Nephron progenitor cell (in vitro differentiated cells): ENCODE results near the gene ZDHHC8.

ENCODE experiments used
- DNase-seq: peaks from one replicate; pipeline ENCODE4 v3.0.0; 2021
- H3K27ac Mint-ChIP-seq: 2 replicates; pipeline ENCODE4 v1.8.0; 2021; ENCODE audit warnings: mild to moderate bottlenecking, moderate library complexity, mixed read lengths
- H3K27me3 Mint-ChIP-seq: 2 replicates; pipeline ENCODE4 v1.8.0; 2021; ENCODE audit warnings: mild to moderate bottlenecking, low read depth, mixed read lengths; ENCODE audit not compliant: poor library complexity
- H3K36me3 Mint-ChIP-seq: 2 replicates; pipeline ENCODE4 v1.8.0; 2021; ENCODE audit warnings: low read depth, mixed read lengths
- H3K4me1 Mint-ChIP-seq: 2 replicates; pipeline ENCODE4 v1.8.0; 2021; ENCODE audit warnings: mixed read lengths
- H3K4me3 Mint-ChIP-seq: 2 replicates; pipeline ENCODE4 v1.8.0; 2021; ENCODE audit warnings: mild to moderate bottlenecking, moderate library complexity, mixed read lengths
- H3K9me3 Mint-ChIP-seq: 2 replicates; pipeline ENCODE4 v1.8.0; 2021; ENCODE audit warnings: mild to moderate bottlenecking, moderate library complexity, mixed read lengths
- TF ChIP-seq, protein P1 (sequence below): fragments of 200-600 bp; sonication (generic); IDR thresholded peaks from 2 replicates; pipeline ENCODE4 v1.5.0; 2021; ENCODE audit warnings: antibody characterized with exemption

Gene ZDHHC8

DNA sequence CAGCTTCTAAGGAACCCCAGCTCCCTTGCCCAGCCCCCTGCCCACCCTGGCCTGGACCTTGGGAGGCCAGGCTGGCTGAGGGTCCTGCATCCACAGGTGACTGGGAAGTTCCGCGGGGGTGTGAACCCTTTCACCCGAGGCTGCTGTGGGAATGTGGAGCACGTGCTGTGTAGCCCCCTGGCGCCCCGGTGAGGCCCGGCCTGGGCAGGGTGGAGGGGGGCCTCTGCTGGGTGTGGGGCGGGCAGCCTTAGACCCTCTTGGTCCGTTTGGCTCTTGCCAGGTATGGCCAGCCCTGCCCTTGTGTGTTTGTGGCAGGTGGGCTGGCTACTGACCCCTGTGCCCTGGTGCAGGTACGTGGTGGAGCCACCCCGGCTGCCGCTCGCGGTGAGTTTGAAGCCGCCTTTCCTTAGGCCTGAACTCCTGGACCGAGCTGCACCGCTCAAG is 8.9 kb downstream of the ZDHHC8 start:
- no peak overlapping the region for H3K4me3 Mint-ChIP-seq
- TF ChIP-seq, protein P1, sequence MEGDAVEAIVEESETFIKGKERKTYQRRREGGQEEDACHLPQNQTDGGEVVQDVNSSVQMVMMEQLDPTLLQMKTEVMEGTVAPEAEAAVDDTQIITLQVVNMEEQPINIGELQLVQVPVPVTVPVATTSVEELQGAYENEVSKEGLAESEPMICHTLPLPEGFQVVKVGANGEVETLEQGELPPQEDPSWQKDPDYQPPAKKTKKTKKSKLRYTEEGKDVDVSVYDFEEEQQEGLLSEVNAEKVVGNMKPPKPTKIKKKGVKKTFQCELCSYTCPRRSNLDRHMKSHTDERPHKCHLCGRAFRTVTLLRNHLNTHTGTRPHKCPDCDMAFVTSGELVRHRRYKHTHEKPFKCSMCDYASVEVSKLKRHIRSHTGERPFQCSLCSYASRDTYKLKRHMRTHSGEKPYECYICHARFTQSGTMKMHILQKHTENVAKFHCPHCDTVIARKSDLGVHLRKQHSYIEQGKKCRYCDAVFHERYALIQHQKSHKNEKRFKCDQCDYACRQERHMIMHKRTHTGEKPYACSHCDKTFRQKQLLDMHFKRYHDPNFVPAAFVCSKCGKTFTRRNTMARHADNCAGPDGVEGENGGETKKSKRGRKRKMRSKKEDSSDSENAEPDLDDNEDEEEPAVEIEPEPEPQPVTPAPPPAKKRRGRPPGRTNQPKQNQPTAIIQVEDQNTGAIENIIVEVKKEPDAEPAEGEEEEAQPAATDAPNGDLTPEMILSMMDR = no peak
- H3K27ac Mint-ChIP-seq = no peak overlapping the region
- H3K36me3 Mint-ChIP-seq = no peaks in the 10 kb centered on the region
- no peak for DNase-seq
- no peaks in the 10 kb centered on the region for H3K9me3 Mint-ChIP-seq
- H3K27me3 Mint-ChIP-seq = no peaks in the 10 kb centered on the region
- no peaks in the 10 kb centered on the region for H3K4me1 Mint-ChIP-seq

DNA sequence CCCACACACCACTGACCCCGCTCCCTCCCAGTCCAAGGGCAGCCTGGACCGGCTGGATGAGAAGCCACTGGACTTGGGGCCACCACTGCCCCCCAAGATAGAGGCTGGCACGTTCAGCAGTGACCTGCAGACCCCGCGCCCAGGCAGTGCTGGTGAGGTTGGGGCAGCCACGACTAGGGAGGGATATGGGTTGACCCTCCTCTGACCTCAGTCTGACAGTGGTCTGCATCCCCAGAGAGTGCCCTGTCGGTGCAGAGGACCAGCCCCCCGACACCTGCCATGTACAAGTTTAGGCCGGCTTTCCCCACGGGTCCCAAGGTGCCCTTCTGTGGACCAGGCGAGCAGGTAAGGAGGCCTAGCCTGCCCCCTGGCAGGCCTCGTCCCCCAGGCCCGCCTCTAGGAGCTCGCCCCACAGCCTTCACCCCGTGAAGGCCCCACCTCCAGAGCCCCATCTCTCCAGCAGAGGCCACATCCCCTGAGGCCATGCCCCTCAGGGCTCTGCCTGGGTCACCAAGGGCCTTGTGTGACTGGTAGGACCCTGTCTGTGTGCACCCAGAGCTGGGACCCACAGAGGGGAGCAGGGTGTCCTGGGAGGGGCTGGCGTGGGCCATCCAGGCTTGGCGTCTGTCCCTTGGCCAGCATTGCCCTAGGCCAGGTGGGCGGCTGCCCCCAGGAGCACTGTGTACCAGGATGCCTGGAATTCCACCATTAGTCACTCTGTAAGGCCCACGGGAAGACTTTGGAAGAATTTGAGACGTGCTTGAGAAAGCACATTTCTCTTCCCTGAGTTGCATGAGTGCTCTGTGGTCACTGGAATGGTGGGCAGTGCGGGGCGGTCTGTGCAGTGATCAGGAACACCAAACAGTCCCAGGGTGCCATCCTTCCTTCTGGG is 9.8 kb downstream of the ZDHHC8 start:
- Mint-ChIP-seq H3K27me3 (no peaks in the 10 kb centered on the region), H3K4me1 (peaks cover 2% of the 10 kb centered on the region), H3K36me3 (no peaks in the 10 kb centered on the region), H3K9me3 (no peaks in the 10 kb centered on the region), H3K4me3 (no peak overlapping the region), H3K27ac (no peak overlapping the region)
- DNase-seq = no peak
- TF ChIP-seq, protein P1 = no peak

DNA sequence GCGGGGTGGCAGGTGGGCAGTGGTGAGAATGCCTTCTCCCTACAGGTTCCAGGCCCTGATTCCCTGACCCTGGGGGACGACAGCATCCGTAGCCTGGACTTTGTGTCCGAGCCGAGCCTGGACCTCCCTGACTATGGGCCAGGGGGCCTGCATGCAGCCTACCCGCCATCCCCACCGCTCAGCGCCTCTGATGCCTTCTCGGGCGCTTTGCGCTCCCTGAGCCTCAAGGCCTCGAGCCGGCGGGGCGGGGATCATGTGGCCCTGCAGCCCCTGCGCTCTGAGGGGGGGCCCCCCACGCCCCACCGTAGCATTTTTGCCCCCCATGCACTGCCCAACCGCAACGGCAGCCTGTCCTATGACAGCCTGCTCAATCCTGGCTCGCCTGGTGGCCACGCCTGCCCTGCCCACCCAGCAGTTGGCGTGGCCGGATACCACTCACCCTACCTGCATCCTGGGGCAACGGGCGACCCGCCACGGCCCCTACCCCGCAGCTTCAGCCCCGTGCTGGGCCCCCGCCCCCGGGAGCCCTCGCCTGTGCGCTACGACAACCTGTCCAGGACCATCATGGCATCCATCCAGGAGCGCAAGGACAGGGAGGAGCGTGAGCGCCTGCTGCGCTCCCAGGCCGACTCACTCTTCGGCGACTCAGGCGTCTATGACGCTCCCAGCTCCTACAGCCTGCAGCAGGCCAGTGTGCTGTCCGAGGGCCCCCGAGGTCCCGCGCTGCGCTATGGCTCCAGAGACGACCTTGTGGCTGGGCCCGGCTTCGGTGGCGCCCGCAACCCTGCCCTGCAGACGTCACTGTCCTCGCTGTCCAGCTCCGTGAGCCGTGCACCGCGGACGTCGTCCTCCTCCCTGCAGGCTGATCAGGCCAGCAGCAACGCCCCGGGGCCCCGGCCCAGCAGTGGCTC is 11.4 kb downstream of the ZDHHC8 start:
- no peaks in the 10 kb centered on the region for H3K9me3 Mint-ChIP-seq
- no peak for DNase-seq
- H3K36me3 Mint-ChIP-seq = no peaks in the 10 kb centered on the region
- TF ChIP-seq, protein P1 = no peak
- peaks cover 5% of the 10 kb centered on the region for H3K4me1 Mint-ChIP-seq
- H3K27me3 Mint-ChIP-seq = no peaks in the 10 kb centered on the region
- no peak overlapping the region for H3K27ac Mint-ChIP-seq
- no peak overlapping the region for H3K4me3 Mint-ChIP-seq

DNA sequence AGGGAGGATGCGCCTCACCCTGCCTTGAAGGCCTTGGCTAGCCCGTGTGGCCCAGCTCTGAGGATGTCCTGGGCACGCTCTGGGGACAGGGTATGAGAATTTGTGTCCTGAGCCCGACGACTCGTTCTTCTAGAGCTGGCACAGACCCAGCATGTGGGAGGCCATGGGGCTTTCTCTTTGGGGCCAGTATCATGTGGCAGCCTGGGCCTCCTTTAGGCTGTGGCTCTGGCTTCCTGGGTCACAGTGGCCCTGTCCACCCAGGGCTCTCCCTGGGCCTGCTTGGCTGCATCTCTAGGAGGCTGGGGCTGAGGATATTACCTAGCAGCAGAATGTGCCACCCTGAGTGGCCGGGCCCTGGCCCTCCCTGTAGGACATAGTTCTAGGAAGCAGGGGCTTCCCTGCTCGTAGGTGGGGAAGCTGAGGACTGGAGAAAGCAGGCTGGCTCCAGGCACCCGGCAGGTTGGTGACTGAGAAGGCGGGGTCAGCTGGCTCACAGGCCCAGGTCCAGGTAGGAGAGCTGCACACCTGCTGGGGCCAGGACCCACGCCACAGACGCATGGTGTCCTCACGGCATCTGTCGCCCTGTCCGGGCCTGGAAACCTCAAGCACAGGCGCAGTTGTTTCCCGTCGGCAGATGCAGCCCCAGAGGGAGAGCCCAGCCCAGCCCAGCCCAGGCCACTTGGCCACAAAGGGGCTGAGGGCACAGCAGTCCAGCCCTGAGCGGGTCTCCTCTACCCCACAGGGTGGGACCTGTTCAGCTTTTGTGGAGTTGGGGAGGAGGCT is 12.5 kb downstream of the ZDHHC8 start:
- Mint-ChIP-seq H3K4me3 (no peak overlapping the region), H3K9me3 (no peaks in the 10 kb centered on the region), H3K36me3 (no peaks in the 10 kb centered on the region), H3K27me3 (no peaks in the 10 kb centered on the region), H3K4me1 (peaks cover 5% of the 10 kb centered on the region), H3K27ac (no peak overlapping the region)
- no peak for DNase-seq
- TF ChIP-seq, protein P1 = no peak

DNA sequence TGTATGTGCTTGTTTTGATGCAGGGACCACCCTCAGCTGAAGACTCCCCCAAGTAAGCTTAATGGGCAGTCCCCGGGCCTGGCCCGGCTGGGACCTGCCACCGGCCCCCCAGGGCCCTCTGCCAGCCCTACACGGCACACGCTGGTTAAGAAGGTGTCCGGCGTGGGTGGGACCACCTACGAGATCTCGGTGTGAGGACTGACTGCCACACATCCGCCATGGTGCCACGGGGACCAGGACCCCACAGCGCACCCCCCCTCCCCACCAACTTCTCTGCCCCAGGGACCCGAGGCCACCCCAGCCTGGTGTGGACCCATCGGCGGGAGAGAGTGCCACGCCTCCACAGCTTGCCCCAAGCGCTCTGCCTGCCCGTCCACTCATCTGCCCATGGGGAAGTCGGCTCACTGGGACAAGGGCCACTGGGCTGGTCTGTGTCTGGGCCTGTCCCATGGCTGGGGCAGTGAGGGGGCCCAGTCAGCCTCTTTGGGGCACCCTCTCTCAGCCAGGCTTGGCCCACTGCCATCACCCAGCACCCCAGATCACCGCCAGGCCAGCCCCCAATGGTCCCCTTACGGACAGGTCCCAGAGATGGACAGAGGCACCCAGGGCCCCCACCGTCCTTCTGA is 13.7 kb downstream of the ZDHHC8 start:
- H3K36me3 Mint-ChIP-seq = no peaks in the 10 kb centered on the region
- H3K27me3 Mint-ChIP-seq = no peaks in the 10 kb centered on the region
- H3K9me3 Mint-ChIP-seq = no peaks in the 10 kb centered on the region
- H3K27ac Mint-ChIP-seq = no peak overlapping the region
- TF ChIP-seq, protein P1 = no peak
- no peak for DNase-seq
- H3K4me3 Mint-ChIP-seq = no peak overlapping the region
- peaks cover 5% of the 10 kb centered on the region for H3K4me1 Mint-ChIP-seq
